HTR-8/SVneo (cell line): ENCODE measurements around the gene FGF6.
A peak's percentile ranks its signal among the peaks of the same experiment; 100 is the strongest.
"Not testable (repeated sequence)": the region's sequence is repeated elsewhere in the genome, so short reads cannot be mapped to it uniquely, and the experiment has no call there.

Source experiments
- DNase-seq: peaks from one replicate; pipeline ENCODE4 v3.0.0; 2011; ENCODE audit warnings: low spot score, mixed read lengths; ENCODE audit not compliant: insufficient read length
- FAIRE-seq: peaks from 2 replicates; lab custom pipeline; 2011; peaks lifted over from hg19 to GRCh38; lab: Jason Lieb, UNC

The FGF6 gene

DNA sequence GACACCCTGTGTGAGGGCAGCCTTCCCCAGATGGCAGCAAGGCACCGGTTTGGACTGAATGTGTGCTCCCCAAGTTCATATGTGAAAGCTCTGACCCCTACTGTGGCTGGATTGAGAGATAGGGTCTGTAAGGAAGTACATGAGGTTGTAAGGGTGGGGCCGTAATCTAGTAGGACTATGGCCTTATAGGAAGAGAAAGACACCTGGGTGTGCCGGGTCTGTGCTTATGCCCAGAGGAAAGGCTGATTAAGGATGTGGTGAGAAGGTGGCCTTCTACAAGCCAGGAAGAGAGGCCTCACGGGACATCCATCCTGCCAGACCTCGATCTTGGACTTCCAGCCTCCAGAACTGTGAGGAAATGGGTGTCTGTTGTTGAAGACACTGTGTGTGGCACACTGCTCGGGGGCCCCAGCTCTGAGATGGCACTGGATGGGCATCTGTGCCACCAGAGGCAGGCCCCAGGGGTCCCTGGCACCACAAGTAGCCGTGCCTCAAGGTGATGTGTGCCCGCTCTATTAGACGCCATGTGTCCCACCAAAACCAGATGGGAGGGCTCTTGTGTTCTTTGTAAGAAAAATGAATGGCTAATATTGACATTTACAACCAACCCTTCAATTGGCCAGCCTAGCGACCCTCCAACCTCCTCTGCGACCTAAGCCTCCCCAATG, 22.0 kb downstream of the FGF6 start:
- DNase-seq (no peak), FAIRE-seq (no peak)

DNA sequence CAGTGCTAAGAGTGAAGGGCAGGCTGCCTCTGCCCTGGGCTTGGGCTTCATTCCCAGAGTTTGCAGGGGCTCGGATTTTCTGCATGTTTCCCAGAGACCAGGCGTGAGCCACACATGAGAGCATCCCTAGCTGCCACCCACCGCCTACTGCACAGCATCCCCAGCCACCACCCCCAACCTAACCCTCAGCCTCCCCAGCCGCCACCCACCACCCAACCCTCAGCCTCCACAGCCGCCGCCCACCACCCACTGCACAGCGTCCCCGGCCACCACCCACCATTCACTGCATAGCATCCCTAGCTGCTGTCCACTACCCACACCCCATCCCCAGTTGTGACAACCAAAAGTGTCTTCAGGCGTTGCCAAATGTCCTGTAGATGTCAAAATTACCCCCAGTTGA, 22.6 kb downstream of the FGF6 start:
- DNase-seq: no peak
- no peak for FAIRE-seq

DNA sequence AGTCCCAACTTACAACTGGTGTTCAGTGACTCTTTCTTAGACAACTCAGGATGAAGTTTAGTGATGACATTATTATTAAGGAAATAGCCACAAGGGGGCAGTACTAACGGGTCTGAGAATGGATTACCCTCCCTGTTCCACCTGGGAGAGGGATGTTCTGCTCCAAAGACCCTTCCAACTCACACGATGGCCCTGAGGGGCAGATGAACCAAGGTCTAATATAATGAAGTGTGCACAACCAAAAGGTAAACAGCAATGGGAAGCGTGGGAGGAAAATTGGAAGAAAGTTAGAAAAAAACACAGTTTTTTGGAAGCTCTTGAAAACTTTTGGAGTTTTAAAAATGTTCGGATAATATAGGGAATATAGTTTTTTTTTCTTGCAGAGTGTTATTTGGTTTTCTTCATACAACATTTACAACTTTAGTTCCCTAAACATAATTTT, 24.0 kb downstream of the FGF6 start:
- DNase-seq (peak; percentile 81), FAIRE-seq (peak; percentile 88)

DNA sequence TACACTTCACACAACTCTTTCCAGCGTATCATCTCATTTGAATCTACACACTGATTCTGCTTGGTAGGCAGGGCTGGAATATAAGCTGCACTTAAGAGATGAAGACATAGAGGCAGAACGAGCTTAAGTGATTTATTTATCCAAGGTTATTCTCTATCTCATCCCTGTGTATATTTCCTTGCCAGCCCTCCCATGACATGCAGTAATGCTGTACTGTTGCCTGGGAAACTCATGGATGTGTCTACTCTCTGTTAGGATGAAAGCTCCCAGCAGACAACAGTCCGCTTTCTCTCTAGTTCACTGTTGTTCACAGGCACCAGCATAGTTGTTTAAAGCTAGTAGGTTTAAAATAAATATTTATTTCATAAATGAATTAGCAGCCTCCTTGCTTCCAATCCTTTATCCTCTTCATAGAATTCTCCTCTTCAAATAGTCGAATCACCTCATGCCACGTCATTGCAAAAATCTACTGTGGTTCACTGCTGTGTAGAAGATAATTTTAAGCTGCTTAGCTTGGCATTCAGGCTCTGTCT, 25.4 kb downstream of the FGF6 start:
- DNase-seq: no peak
- FAIRE-seq: no peak

DNA sequence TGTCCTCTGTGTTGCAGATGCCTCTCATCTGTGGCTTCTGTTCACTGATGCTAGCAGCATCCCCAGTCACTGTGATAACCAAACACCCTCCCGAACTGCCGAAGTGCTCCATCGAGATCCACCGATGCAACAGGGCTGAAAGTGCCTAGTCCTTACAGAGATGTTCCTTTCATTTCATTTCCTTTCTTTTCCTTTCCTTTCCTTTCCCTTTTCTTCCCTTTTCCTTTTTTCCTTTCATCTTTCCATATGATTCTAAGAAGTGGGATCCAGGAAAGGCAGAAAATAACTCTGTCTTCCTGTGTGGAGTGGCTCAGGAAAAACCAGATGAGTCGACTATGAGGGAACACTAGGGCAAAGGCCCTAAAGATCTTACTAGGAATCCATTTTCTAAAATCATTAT, 26.7 kb downstream of the FGF6 start:
- FAIRE-seq (no peak), DNase-seq (no peak)

DNA sequence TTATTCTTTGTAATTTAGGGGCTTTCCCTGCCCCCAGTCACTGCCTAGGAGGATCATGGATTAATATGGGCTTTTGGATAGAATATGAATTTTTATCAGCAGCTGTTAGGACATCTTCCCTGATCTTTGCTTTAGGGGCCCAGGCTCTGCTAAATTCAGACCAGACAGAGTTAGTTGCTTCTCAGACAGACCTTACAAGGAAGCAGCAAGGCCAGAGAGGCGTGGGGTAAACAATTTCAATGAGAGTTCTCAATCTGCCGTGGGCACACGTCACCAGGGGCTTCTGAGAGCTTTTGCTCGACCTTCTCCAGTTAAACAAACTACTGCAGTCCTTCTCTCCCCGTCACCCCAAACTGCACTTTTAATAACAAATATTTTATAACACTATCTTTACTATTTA, 27.7 kb downstream of the FGF6 start:
- no peak for DNase-seq
- FAIRE-seq: no peak

DNA sequence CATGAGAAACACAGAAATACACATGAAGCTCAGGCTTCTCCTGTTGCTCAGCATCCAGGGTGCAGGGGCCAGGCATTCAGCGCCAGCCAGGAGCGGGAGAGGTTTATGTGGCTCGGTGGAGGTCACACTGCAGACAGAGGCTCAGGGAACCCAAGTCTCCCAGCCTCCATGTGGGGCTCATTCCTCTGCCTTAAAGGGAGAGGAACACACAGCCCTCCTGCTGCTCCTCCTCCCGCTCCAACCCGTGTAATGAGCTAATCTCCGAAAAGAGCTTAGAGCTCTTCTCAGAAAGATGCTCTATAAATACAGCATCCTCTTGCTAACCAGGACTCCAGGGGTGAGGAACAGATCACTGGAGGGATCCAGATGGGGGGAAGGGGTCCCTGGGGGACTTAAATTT, 28.2 kb downstream of the FGF6 start:
- DNase-seq: no peak
- FAIRE-seq: no peak

DNA sequence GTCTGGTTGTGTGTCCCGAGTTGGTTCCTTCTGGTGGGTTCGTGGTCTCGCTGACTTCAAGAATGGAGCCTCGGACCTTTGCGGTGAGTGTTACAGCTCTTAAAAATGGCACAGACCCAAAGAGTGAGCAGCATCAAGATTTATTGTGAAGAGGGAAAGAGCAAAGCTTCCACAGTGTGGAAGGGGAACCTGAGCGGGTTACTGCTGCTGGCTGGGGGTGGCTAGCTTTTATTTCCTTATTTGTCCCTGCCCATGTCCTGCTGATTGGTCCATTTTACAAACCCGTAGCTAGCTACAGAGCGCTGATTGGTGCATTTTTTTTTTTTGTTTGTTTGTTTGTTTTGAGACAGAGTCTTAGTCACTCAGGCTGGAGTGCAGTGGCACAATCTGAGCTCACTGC, 29.3 kb downstream of the FGF6 start:
- DNase-seq (no peak), FAIRE-seq (no peak)

DNA sequence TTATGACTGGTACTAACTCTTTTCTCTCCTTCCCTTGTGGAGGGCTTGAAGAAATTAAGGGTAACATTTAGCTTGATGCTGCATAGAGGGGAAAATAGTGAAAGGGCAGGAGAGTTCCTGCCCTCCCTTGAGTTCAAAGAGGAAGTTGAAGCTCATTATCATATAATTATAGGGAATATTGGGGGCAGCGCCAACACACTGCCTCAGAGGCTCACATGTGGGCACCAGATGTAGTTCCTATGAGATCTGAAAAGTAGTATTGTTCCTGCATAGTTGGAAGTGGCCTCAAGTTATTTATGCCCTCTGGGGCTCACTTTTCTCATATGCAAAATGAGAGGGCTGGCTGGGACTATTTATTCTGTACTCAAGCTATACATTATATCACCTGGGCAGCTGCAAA, 33.1 kb downstream of the FGF6 start:
- no peak for DNase-seq
- FAIRE-seq: no peak

DNA sequence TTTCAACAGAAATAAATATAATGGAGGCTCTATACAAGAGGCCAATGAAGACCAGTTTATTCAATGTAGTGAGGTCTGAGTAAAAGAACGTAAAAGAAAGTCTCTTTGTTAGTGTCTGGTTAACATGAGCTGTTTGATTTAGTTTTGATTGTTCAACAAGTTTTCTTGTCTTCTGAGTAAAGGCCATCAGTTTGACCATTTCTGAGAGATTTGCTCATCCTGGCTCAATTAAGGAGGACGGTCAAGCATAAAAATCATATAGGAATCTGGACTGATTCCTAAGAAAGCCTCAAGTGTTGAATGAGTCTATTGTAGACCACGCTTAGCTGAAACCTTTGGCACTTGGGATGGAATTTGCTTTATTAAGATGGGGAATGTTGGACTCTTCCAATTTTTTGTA, 33.6 kb downstream of the FGF6 start:
- FAIRE-seq: no peak
- no peak for DNase-seq

DNA sequence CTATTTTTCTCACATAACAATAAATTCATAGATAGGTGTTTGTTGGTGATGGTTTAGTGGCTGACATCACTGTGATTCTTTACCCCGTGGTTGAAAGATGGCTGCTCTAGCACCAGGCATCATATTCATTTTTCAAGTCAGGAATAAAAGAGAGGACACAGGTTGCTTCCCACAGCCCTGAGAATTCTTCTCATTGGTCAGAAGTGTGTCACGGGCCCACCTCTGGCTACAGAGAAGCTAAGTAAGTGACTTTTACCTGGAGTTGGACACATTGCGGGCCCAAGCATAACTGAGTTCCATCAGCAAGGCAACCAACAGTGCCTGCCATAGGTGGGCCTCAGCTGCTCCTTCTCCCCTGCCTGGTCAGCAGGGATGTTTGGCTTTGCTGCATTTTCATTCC, 38.5 kb downstream of the FGF6 start:
- no peak for DNase-seq
- no peak for FAIRE-seq

DNA sequence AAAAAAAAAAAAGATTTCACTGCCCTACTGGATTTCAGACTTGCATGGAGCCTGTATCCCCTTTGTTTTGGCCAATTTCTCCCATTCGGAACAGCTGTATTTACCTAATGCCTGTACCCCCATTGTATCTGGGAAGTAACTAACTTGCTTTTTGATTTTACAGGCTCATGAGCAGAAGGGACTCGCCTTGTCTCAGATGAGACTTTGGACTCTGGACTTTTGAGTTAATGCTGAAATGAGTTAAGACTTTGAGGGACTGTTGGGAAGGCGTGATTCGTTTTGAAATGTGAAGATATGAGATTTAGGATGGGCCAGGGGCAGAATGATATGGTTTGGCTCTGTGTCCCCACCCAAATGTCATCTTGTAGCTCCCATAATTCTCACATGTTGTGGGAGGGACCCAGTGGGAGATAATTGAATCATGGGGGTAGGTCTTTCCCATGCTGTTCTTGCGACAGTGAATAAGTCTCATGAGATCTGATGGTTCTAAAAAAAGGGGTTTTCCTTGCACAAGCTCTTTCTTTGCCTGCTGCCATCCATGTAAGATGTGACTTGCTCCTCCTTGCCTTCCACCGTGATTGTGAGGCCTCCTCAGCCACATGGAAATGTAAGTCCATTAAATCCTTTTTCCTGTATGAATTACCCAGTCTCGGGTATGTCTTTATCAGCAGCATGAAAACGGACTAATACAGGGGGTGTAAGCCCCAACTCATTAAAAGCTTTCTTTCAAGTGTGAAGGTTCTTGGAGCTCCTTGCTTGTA, 40.6 kb downstream of the FGF6 start:
- DNase-seq, FAIRE-seq: not testable (repeated sequence)

DNA sequence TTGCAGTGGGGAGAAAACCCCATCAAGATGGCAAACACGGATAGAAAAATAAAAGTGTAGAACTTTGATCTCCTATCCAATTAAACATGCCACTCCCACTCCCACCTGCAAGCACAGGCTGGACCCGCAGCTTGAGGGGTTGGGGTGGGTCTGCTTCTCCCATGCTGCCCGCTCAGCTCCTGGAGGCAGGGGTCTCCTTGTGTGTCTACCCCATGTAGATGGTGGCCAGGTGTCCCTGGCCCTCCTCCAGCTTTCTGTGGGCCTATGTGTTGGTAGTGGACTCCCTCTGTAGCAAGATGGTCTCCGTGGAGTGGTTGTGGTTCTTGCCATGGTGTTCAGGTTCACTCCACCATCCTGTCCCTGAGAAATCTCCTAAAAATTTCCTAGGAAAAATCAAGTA, 42.6 kb downstream of the FGF6 start:
- no peak for DNase-seq
- FAIRE-seq: no peak

DNA sequence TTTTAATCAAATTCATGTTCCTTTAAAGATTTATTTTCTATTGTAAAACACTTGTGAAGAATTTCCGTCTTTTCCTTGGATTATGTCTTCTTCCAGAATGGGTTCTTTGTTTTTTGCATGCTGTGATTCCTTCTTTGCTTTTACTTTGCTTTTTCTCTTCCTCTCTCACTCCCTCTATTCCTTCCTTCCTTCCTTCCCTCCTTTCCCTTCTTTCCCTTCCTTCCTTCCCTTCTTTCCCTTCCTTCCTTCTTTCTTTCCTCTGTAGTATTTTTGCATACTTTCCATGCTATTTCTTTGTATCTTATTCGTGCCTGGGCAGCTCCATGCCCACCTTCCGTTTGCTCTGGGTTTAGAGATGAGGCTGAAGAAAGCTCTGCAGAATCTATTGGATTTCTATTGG, 44.5 kb downstream of the FGF6 start:
- FAIRE-seq: no peak
- no peak for DNase-seq

DNA sequence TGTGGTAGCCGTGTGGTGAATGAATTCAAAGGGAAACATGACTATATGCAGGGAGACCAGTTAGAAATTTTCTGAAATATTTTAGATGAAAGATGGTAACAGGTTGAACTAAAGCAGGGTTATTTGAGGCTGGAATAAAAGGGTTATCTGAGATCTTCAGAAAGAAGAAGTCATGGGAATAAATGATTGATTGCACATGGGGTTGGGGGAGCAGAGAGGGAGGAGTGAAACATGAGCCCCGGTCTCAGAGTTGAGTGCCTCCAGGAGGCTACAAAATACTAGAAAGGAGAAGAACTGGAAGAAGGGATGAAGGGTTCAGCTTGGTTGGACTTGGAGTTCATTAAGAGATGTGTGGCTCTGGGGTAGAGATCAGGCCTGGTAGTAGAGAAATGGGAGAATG, 49.8 kb downstream of the FGF6 start:
- FAIRE-seq (no peak), DNase-seq (no peak)

DNA sequence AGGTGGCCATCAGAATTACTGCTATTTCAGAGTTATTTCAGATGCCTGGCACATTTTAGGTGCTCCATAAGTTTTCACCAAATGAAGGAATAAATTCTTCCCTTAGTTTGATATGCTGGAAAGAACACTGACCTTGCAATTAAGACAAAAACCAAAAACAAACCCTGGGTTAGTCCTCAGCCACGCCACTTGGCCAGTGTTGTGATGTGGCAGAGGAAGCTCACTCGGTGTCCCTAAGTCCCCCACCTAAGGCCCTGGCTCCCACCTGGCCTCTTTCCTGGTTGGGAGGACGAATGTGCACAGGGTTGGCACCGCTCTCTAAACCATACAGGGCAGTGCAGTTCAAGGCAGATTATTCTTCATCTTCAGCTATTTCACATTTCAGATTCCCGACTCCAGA, 52.4 kb downstream of the FGF6 start:
- no peak for DNase-seq
- no peak for FAIRE-seq

DNA sequence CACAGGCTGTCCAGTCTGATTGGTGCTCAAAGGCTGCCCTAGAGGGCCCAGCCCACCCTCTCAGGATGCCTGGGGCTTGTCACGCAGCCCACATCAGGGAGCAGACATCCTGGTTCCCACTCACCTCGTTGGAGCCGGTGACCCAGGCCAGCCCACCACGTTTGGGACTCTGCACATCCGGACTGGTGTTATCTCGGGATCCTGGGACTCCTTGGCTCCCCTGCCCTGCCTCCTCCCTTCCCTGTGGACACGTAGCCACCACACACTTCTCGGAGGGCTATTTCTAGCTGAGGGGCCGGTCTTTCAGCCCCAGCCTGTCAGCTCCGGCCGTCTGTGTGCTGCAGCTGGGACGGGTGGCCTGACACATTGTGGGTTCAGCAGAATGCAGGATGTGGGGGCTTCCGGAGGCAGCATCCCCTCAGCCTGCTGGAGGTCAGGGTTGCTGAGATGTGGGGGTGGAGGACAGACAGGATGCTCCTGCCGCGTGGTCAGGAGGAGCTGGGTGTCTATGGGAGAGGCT, 53.3 kb downstream of the FGF6 start:
- no peak for FAIRE-seq
- DNase-seq: no peak

DNA sequence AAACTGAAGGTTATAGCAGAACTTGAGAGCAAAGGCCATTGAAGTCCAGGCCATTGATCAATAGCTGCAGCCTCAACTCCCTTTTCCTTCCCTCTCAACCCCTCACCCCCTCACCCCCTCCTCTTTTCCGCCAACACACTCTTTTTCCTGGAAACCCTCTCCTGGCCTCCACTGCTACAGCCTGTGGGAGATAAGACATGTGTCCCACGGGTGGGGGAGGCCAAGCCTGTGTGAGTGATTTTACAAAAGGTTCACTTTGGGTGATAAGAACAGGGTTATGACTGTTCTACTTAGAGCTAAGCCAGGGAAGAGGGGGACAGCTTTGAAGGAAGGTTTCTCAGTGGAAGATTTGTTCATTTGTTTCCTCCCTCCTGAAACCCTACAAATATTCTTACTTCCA, 57.0 kb downstream of the FGF6 start:
- FAIRE-seq: no peak
- DNase-seq: no peak

DNA sequence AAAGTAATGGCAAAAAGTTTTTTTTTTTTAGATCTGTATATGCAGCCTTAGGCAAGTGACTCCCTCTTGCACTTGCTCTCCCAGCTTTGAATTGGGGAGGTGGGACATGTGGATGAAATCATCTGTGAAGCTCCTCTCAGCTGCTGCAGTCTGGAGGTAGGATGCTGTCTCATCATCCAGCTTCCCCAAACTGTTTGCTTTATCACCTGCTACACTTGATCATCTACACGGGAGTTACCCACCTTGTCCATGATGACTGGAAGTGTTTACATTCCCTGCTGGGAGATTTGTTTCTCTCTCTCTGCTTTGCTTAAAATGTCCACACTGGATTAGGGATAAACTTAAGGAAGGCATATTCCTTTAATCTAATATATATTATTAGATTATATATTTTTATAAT, 57.6 kb downstream of the FGF6 start:
- no peak for DNase-seq
- no peak for FAIRE-seq

DNA sequence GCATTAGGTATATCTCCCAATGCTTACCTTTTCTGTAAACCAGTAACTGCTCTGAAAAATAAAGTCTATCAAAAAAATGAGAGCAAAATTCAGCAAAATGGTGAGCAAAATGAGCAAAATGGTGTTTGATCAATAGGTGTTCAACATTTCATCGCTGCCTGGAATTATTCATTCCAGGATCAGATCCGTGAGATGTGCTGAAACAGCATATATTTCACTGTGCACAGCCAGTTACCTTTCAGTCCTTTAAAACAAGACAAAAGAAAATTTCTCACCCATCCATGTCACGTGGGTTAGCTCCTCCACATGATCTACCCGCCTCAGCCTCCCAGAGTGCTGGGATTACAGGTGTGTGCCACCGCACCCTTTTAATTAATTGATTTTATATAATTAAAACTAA, 58.0 kb downstream of the FGF6 start:
- no peak for DNase-seq
- no peak for FAIRE-seq

DNA sequence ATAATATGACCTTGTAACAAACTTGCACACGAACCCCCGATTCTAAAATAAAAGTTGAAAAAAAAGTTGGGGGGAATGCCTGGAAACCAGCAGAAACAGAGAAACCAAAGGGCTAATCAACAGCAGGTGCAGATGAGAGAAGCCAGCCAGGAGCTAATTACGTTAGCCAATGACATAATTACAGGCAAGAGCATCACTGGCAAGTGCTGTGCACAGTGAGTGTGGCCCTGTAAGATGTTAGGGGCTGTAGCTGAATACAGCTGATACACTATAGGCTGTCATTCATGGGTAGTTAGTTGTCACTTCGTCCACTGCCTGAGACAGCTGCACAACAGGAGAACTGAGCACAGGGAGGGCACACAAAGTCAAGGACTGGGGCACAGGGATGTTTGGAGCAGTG, 58.8 kb downstream of the FGF6 start:
- FAIRE-seq (peak; percentile 72), DNase-seq (no peak)
